Measurements from ENCODE around the gene LCN10. TPM values are rescaled to one million over a fixed set of nuclear protein-coding genes. Genes with fewer than 3 reads are reported as not detected.

The LCN10 gene
- total and polyA plus RNA-seq, 2 donors (not counting 3 experiments of a cell fraction or from before 2014, with no cell fraction given), result not detected

DNA sequence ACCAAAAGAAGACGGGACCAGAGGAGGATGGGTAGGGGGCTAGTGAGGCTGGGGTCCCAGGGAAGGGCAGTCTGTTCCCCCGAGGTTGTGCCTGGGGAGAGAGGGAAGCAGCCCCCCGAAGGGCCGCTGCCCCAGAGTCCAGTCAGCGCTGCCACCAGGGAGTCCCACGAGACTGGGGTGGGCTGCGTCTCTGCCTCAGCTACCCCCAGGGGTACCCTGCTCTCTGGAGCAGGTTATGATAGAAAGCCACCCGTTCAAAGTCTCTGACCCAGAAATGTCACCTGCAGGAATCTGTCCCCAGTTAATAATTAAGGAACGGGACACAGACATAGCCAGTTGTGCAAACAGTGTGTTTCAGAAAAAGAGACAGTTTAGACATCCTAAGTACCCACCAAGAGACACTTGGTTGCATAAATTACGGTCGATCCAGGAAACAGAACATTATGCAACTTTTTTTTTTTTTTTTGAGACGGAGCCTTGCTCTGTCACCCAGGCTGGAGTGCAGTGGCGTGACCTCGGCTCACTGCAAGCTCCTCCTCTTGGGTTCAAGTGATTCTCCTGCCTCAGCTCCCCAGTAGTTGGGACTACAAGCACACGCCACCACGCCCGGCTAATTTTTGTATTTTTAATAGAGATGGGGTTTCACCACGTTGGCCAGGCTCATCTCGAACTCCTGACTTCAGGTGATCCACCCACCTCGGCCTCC is 44.8 kb downstream of the LCN10 start:
- FAIRE-seq (no peak), DNase-seq (ENCODE audit: low read depth, low spot score) (no peak)
- Histone ChIP-seq H3K9me1 (replicated peaks; ENCODE audit: control insufficient read depth, extremely low read depth, insufficient read depth, low read length) (no peaks in the 10 kb centered on the region), H3K4me2 (ENCODE audit: insufficient read depth, low read length) (no peak overlapping the region), H3K79me2 (ENCODE audit: control insufficient read depth, insufficient read depth, low read length) (no peaks in the 10 kb centered on the region), H3K4me3 (replicated peaks in 1 of 3; ENCODE audit: insufficient read depth in 1 of 3, low read depth in 1 of 3, low read length in 3 of 3) (no peak overlapping the region), H2AFZ (ENCODE audit: low read depth, low read length) (no peak overlapping the region), H3K36me3 (ENCODE audit: control insufficient read depth in 2 of 2, extremely low read depth in 1 of 2, insufficient read depth in 2 of 2, low read length in 2 of 2) (no peaks in the 10 kb centered on the region), H3K27me3 (ENCODE audit: control insufficient read depth in 2 of 2, insufficient read depth in 2 of 2, low read length in 2 of 2) (peaks cover 5 to 6% of the 10 kb centered on the region in 2 experiments), H3K27ac (ENCODE audit: insufficient read depth, low read depth, low read length) (no peak overlapping the region), H3K9ac (replicated peaks; ENCODE audit: extremely low read depth, insufficient read depth, low read length) (no peak overlapping the region), H4K20me1 (replicated peaks; ENCODE audit: control insufficient read depth, extremely low read depth, insufficient read depth, low read length) (no peaks in the 10 kb centered on the region), H3K9me3 (replicated peaks; ENCODE audit: control insufficient read depth, insufficient read depth, low read length) (no peaks in the 10 kb centered on the region), H3K4me1 (ENCODE audit: control insufficient read depth, extremely low read depth, insufficient read depth, low read length) (peaks cover 6% of the 10 kb centered on the region)
- CTCF ChIA-PET, result interaction anchor here (1.2 to 1.3 kb wide), 2 partner anchors 11 to 29 kb away, joined by 3 to 5 read pairs; partner anchors contain the start of gene AGPAT2
- no TSS peak for BruUV-seq (replicated peaks)
- POLR2A ChIA-PET, result no interaction called here
- dilution Hi-C loops (cut with MboI; ENCODE audit: extremely low pct_ligation_motif_present, low sequenced_read_pairs) (no loop called here), intact Hi-C loops (cut with micrococcal nuclease) (no loop called here)
- TF ChIP-seq, protein P1, sequence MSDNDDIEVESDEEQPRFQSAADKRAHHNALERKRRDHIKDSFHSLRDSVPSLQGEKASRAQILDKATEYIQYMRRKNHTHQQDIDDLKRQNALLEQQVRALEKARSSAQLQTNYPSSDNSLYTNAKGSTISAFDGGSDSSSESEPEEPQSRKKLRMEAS (IDR thresholded peaks at IDR 0.05; ENCODE audit: insufficient read depth, insufficient read length), result no peak
- TF ChIP-seq, protein P2, sequence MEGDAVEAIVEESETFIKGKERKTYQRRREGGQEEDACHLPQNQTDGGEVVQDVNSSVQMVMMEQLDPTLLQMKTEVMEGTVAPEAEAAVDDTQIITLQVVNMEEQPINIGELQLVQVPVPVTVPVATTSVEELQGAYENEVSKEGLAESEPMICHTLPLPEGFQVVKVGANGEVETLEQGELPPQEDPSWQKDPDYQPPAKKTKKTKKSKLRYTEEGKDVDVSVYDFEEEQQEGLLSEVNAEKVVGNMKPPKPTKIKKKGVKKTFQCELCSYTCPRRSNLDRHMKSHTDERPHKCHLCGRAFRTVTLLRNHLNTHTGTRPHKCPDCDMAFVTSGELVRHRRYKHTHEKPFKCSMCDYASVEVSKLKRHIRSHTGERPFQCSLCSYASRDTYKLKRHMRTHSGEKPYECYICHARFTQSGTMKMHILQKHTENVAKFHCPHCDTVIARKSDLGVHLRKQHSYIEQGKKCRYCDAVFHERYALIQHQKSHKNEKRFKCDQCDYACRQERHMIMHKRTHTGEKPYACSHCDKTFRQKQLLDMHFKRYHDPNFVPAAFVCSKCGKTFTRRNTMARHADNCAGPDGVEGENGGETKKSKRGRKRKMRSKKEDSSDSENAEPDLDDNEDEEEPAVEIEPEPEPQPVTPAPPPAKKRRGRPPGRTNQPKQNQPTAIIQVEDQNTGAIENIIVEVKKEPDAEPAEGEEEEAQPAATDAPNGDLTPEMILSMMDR (IDR thresholded peaks at IDR 0.05; ENCODE audit: extremely low read depth in 1 of 2, insufficient read depth in 1 of 2, low read depth in 1 of 2, low read length in 2 of 2), result no peak
- no peak for TF ChIP-seq FOS (IDR thresholded peaks at IDR 0.05; ENCODE audit: borderline replicate concordance, insufficient read depth, low read length)
- TF ChIP-seq MYC (IDR thresholded peaks at IDR 0.05; ENCODE audit: low read depth, low read length), result no peak
- TF ChIP-seq POLR2AphosphoS5 (IDR thresholded peaks at IDR 0.05; ENCODE audit: insufficient read depth, low read depth, low read length), result no peak
- TF ChIP-seq GATA2 (IDR thresholded peaks at IDR 0.05; ENCODE audit: insufficient read depth, insufficient read length, low read depth, low read length), result no peak
- no peak for TF ChIP-seq JUN (IDR thresholded peaks at IDR 0.05; ENCODE audit: borderline replicate concordance, insufficient read depth, insufficient read length, low read depth)
- TF ChIP-seq POLR2A (IDR thresholded peaks at IDR 0.05; ENCODE audit: low read depth, low read length), result no peak
- TF ChIP-seq EZH2 (IDR thresholded peaks at IDR 0.05; ENCODE audit: borderline replicate concordance, low read depth, low read length, severe bottlenecking), result no peak
